Mesendoderm (in vitro differentiated cells): ENCODE data around the gene PSORS1C2.

ENCODE experiments used
- DNase-seq: peaks from one replicate; pipeline ENCODE4 v3.0.0; 2013
- H2AK5ac ChIP-seq: 2 replicates; pipeline ENCODE4 v1.6.1; 2013; ENCODE audit warnings: low read length, inconsistent platforms
- H2BK120ac ChIP-seq: 2 replicates; pipeline ENCODE4 v1.6.1; 2013; ENCODE audit warnings: low read depth, mild to moderate bottlenecking, low read length, moderate library complexity, mixed read lengths
- H2BK15ac ChIP-seq: replicated peaks from 2 replicates; pipeline ENCODE4 v1.6.1; 2013; ENCODE audit warnings: low read depth, mild to moderate bottlenecking, moderate library complexity
- H2BK5ac ChIP-seq: 2 replicates; pipeline ENCODE4 v1.6.1; 2013; ENCODE audit warnings: low read length, inconsistent platforms
- H3K18ac ChIP-seq: 2 replicates; pipeline ENCODE4 v1.6.1; 2013; ENCODE audit warnings: mild to moderate bottlenecking, low read length, mixed read lengths
- H3K23ac ChIP-seq: one replicate; pipeline ENCODE4 v1.6.1; 2013; ENCODE audit warnings: low read length
- H3K27ac ChIP-seq: 2 replicates; pipeline ENCODE4 v1.5.1; 2013; ENCODE audit warnings: low read depth, mild to moderate bottlenecking, inconsistent platforms, low read length, moderate library complexity
- H3K27me3 ChIP-seq: 2 replicates; pipeline ENCODE4 v1.6.1; 2013; ENCODE audit warnings: low read length, control low read depth, mild to moderate bottlenecking, inconsistent platforms; ENCODE audit not compliant: insufficient read depth, poor library complexity
- H3K36me3 ChIP-seq: 2 replicates; pipeline ENCODE4 v1.6.1; 2013; ENCODE audit warnings: low read length, inconsistent platforms; ENCODE audit not compliant: control insufficient read depth, insufficient read depth
- H3K4ac ChIP-seq: one replicate; pipeline ENCODE4 v1.6.1; 2013; ENCODE audit warnings: low read depth, mild to moderate bottlenecking, low read length, moderate library complexity
- H3K4me1 ChIP-seq: 2 replicates; pipeline ENCODE4 v1.6.1; 2013; ENCODE audit warnings: low read depth, low read length, inconsistent platforms; ENCODE audit not compliant: control insufficient read depth
- H3K4me2 ChIP-seq: 2 replicates; pipeline ENCODE4 v1.6.1; 2013; ENCODE audit warnings: low read length
- H3K4me3 ChIP-seq: 2 replicates; pipeline ENCODE4 v1.5.1; 2013; ENCODE audit warnings: mild to moderate bottlenecking, low read length
- H3K56ac ChIP-seq: one replicate; pipeline ENCODE4 v1.6.1; 2013; ENCODE audit warnings: low read length
- H3K79me1 ChIP-seq: 2 replicates; pipeline ENCODE4 v1.6.1; 2013; ENCODE audit warnings: low read length, inconsistent platforms
- H3K79me2 ChIP-seq: 2 replicates; pipeline ENCODE4 v1.6.1; 2013; ENCODE audit warnings: mild to moderate bottlenecking, low read length; ENCODE audit not compliant: control insufficient read depth, insufficient read depth
- H3K9ac ChIP-seq: 2 replicates; pipeline ENCODE4 v1.6.1; 2013; ENCODE audit warnings: low read length, inconsistent platforms
- H4K5ac ChIP-seq: one replicate; pipeline ENCODE4 v1.6.1; 2013; ENCODE audit warnings: low read length
- H4K8ac ChIP-seq: one replicate; pipeline ENCODE4 v1.6.1; 2013; ENCODE audit warnings: low read depth, mild to moderate bottlenecking, control low read depth, low read length, moderate library complexity
- WGBS: extraction: QIAGEN DNeasy Blood & Tissue Kit; methylation state at CpG from one replicate; pipeline ENCODE4 v1.1.7; 2013; ENCODE audit warnings: low lambda C conversion rate, missing lambda C conversion rate; ENCODE audit not compliant: insufficient coverage; ENCODE audit errors: extremely low coverage; 5-methylcytosine and 5-hydroxymethylcytosine counted together

The PSORS1C2 gene

GRCh38 chr6:31149827-31150447 lies 11.1 kb upstream of the PSORS1C2 start:
- H3K4me3 ChIP-seq, result no peak overlapping the region
- no peaks in the 10 kb centered on the region for H3K79me2 ChIP-seq
- H4K8ac ChIP-seq, result no peak overlapping the region
- no peak overlapping the region for H3K9ac ChIP-seq
- no peak overlapping the region for H2BK120ac ChIP-seq
- H2BK15ac ChIP-seq, result no peak overlapping the region
- no peak overlapping the region for H3K27ac ChIP-seq
- no peak overlapping the region for H3K4ac ChIP-seq
- no peaks in the 10 kb centered on the region for H3K27me3 ChIP-seq
- no peaks in the 10 kb centered on the region for H3K79me1 ChIP-seq
- H3K4me1 ChIP-seq, result no peaks in the 10 kb centered on the region
- no peak overlapping the region for H3K23ac ChIP-seq
- H3K36me3 ChIP-seq, result peaks cover 7% of the 10 kb centered on the region
- DNase-seq, result no peak
- no peak overlapping the region for H4K5ac ChIP-seq
- H3K18ac ChIP-seq, result no peak overlapping the region
- no peak overlapping the region for H3K56ac ChIP-seq
- no peak overlapping the region for H2AK5ac ChIP-seq
- no CpG with 5 or more reads among the region's 6 CpGs for WGBS
- no peak overlapping the region for H2BK5ac ChIP-seq
- no peak overlapping the region for H3K4me2 ChIP-seq

DNA sequence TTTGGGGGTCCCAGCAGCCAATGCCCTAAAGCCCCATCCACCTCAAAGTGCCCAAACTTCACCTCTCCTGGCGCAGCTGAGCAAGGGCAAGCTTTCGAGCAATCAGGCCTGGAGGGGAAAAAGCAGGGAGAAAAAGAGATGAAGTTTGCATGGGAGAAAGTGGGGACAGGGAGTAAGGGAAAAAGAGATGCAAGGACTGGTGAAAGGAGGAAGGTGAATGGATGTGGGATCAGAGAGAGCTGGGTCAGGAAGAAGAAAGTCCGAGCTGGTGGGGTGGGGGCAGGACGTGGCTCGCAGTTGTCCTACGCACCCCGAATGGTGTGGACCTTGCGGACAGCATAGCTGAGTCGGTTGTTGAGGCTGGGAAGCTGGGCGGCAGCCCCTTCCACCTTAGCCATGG lies 6.5 kb upstream of the PSORS1C2 start:
- Histone ChIP-seq H3K27ac (no peak overlapping the region), H2AK5ac (no peak overlapping the region), H3K9ac (no peak overlapping the region), H2BK120ac (no peak overlapping the region), H2BK5ac (no peak overlapping the region), H3K4me1 (peaks cover 5% of the 10 kb centered on the region), H3K27me3 (no peaks in the 10 kb centered on the region), H3K18ac (no peak overlapping the region), H3K4ac (no peak overlapping the region), H3K56ac (no peak overlapping the region), H2BK15ac (no peak overlapping the region), H3K4me3 (no peak overlapping the region), H3K23ac (no peak overlapping the region), H4K8ac (no peak overlapping the region), H4K5ac (no peak overlapping the region), H3K36me3 (peaks cover 7% of the 10 kb centered on the region), H3K79me1 (no peaks in the 10 kb centered on the region), H3K79me2 (no peaks in the 10 kb centered on the region), H3K4me2 (no peak overlapping the region)
- DNase-seq, result no peak
- no CpG with 5 or more reads among the region's 10 CpGs for WGBS

GRCh38 chr6:31144970-31145340 lies 6.1 kb upstream of the PSORS1C2 start:
- no peak overlapping the region for H4K5ac ChIP-seq
- H3K23ac ChIP-seq, result no peak overlapping the region
- H3K4ac ChIP-seq, result no peak overlapping the region
- H3K27me3 ChIP-seq, result no peaks in the 10 kb centered on the region
- H2BK120ac ChIP-seq, result no peak overlapping the region
- no peak for DNase-seq
- no peak overlapping the region for H2BK15ac ChIP-seq
- H3K4me3 ChIP-seq, result no peak overlapping the region
- H3K4me1 ChIP-seq, result peaks cover 5% of the 10 kb centered on the region
- no peak overlapping the region for H3K9ac ChIP-seq
- no peaks in the 10 kb centered on the region for H3K79me1 ChIP-seq
- no peak overlapping the region for H3K4me2 ChIP-seq
- H3K18ac ChIP-seq, result no peak overlapping the region
- peaks cover 4% of the 10 kb centered on the region for H3K36me3 ChIP-seq
- H4K8ac ChIP-seq, result no peak overlapping the region
- no peaks in the 10 kb centered on the region for H3K79me2 ChIP-seq
- H2BK5ac ChIP-seq, result no peak overlapping the region
- H3K27ac ChIP-seq, result no peak overlapping the region
- WGBS, result no CpG with 5 or more reads among the region's 11 CpGs
- H3K56ac ChIP-seq, result no peak overlapping the region
- no peak overlapping the region for H2AK5ac ChIP-seq

- H3K9ac ChIP-seq, result no peak overlapping the region
- H3K4me3 ChIP-seq, result no peak overlapping the region
- H3K4me2 ChIP-seq, result no peak overlapping the region
- no peak overlapping the region for H3K56ac ChIP-seq
- H3K4ac ChIP-seq, result no peak overlapping the region
- peaks cover 5% of the 10 kb centered on the region for H3K4me1 ChIP-seq
- no peaks in the 10 kb centered on the region for H3K79me2 ChIP-seq
- H3K27ac ChIP-seq, result no peak overlapping the region
- WGBS, result no CpG with 5 or more reads among the region's 18 CpGs
- DNase-seq, result no peak
- no peak overlapping the region for H3K23ac ChIP-seq
- H3K27me3 ChIP-seq, result no peaks in the 10 kb centered on the region
- no peak overlapping the region for H2AK5ac ChIP-seq
- H2BK120ac ChIP-seq, result no peak overlapping the region
- H4K8ac ChIP-seq, result no peak overlapping the region
- H2BK15ac ChIP-seq, result no peak overlapping the region
- peaks cover 2% of the 10 kb centered on the region for H3K36me3 ChIP-seq
- no peak overlapping the region for H4K5ac ChIP-seq
- no peak overlapping the region for H2BK5ac ChIP-seq
- no peak overlapping the region for H3K18ac ChIP-seq
- H3K79me1 ChIP-seq, result no peaks in the 10 kb centered on the region
Observed at GRCh38 chr6:31144296-31144969, 5.6 kb upstream of the PSORS1C2 start.

- DNase-seq, result peak; percentile 95
- Histone ChIP-seq H3K4me3 (no peak overlapping the region), H3K27ac (peak overlapping the region; percentile 22)
Observed at GRCh38 chr6:31143148-31143547, 4.3 kb upstream of the PSORS1C2 start.

More at GRCh38 chr6:31143148-31143547, 4.3 kb upstream of the PSORS1C2 start:
- Histone ChIP-seq H2AK5ac (no peak overlapping the region), H3K79me2 (no peaks in the 10 kb centered on the region), H3K4ac (no peak overlapping the region), H3K79me1 (no peaks in the 10 kb centered on the region), H2BK5ac (no peak overlapping the region), H2BK120ac (no peak overlapping the region), H3K56ac (peak overlapping the region; percentile 57), H3K9ac (peak overlapping the region; percentile 32), H3K4me1 (peaks cover 9% of the 10 kb centered on the region), H4K8ac (no peak overlapping the region), H4K5ac (no peak overlapping the region), H3K27me3 (no peaks in the 10 kb centered on the region), H3K36me3 (peaks cover 2% of the 10 kb centered on the region), H3K18ac (no peak overlapping the region), H2BK15ac (no peak overlapping the region), H3K23ac (no peak overlapping the region), H3K4me2 (no peak overlapping the region)
- WGBS, result no CpG with 5 or more reads among the region's 11 CpGs
